T-helper 1 cell treated with Interleukin-12 subunit alpha and Interleukin-12 subunit beta and Interleukin-4 antibody, amounts not matched to agents 30 μg/mL and 1 μg/mL, for 36 hours (primary cell): ENCODE measurements around the gene MSANTD1.
"Not testable (repeated sequence)": the region's sequence is repeated elsewhere in the genome, so short reads cannot be mapped to it uniquely, and the experiment has no call there.

Experiments
- H3K27ac Mint-ChIP-seq: one replicate; pipeline ENCODE4 v1.8.0; 2021; ENCODE audit warnings: mild to moderate bottlenecking, mixed read lengths
- H3K27me3 Mint-ChIP-seq: one replicate; pipeline ENCODE4 v1.8.0; 2021; ENCODE audit warnings: low read depth, mixed read lengths
- H3K36me3 Mint-ChIP-seq: one replicate; pipeline ENCODE4 v1.8.0; 2021; ENCODE audit warnings: low read depth, mixed read lengths
- H3K4me1 Mint-ChIP-seq: one replicate; pipeline ENCODE4 v1.8.0; 2021; ENCODE audit warnings: low read depth, mixed read lengths
- H3K4me3 Mint-ChIP-seq: one replicate; pipeline ENCODE4 v1.8.0; 2021; ENCODE audit warnings: mild to moderate bottlenecking, moderate library complexity, mixed read lengths
- H3K9me3 Mint-ChIP-seq: one replicate; pipeline ENCODE4 v1.8.0; 2021; ENCODE audit warnings: mixed read lengths

The MSANTD1 gene

DNA sequence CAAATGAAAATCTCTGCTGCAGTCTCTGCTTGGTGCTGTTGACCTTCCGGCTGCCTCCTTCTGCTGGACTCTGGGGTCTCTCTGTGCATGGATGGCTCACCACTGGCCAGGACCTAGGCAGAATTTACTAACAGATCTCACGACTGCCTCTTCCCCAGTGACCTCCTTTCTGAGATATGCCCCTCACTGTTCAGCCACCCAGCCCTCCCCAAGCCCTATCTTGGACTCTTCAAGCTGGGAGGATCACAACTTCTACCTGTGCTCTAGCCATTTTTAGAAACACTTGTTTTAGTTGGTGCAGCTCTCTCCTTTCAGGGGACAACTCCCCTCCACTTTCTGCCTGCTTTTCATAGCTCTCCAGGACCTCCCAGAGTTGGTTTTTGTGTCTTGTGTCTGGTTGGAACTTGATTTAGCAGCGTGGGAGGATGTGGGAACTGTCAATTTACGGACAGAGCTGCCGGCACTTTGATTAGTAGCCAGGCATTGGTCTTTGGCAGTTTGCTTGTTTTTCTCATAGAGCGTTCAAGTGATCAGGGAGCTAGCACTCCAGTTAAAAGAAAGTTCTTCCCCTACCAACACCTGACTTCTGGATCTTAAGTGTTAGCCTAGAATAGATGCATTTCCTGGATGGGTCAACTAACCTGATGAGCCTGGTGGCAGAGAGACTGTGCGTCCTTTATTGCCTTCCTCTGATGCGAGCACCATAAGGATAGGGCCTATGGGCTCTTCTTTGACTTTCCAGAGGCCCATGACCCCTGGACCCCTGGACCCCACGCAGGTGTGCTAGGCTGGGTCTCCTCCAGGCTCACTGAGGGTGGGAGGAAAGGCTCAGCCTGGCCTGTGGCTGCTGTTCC, 50.4 kb downstream of the MSANTD1 start:
- Mint-ChIP-seq H3K4me3 (no peak overlapping the region), H3K27ac (no peak overlapping the region), H3K9me3 (no peaks in the 10 kb centered on the region), H3K4me1 (peaks cover 26% of the 10 kb centered on the region), H3K27me3 (peaks cover 67% of the 10 kb centered on the region), H3K36me3 (no peaks in the 10 kb centered on the region)

GRCh38 chr4:3299976-3300671, 51.2 kb downstream of the MSANTD1 start:
- H3K4me3 Mint-ChIP-seq: no peak overlapping the region
- H3K4me1 Mint-ChIP-seq: peaks cover 26% of the 10 kb centered on the region
- H3K27ac Mint-ChIP-seq: no peak overlapping the region
- no peaks in the 10 kb centered on the region for H3K9me3 Mint-ChIP-seq
- no peaks in the 10 kb centered on the region for H3K36me3 Mint-ChIP-seq
- peaks cover 62% of the 10 kb centered on the region for H3K27me3 Mint-ChIP-seq

- not testable (repeated sequence) for H3K9me3 Mint-ChIP-seq, H3K4me3 Mint-ChIP-seq, H3K27ac Mint-ChIP-seq, H3K36me3 Mint-ChIP-seq
- Mint-ChIP-seq H3K4me1 (peaks cover 27% of the 10 kb centered on the region), H3K27me3 (peaks cover 65% of the 10 kb centered on the region)
These were observed 51.9 kb downstream of the MSANTD1 start for GRCh38 chr4:3300882-3301281.

GRCh38 chr4:3301450-3302172, 52.7 kb downstream of the MSANTD1 start:
- Mint-ChIP-seq H3K4me1 (peaks cover 27% of the 10 kb centered on the region), H3K27me3 (peaks cover 61% of the 10 kb centered on the region), H3K36me3 (no peaks in the 10 kb centered on the region), H3K27ac (peak overlapping the region; percentile 24), H3K4me3 (peak overlapping the region; percentile 27), H3K9me3 (no peaks in the 10 kb centered on the region)

GRCh38 chr4:3302173-3302785, 53.3 kb downstream of the MSANTD1 start:
- Mint-ChIP-seq H3K27ac (peak overlapping the region; percentile 85), H3K27me3 (peaks cover 57% of the 10 kb centered on the region), H3K9me3 (no peaks in the 10 kb centered on the region), H3K4me3 (peak overlapping the region; percentile 73), H3K4me1 (peaks cover 27% of the 10 kb centered on the region), H3K36me3 (no peaks in the 10 kb centered on the region)

DNA sequence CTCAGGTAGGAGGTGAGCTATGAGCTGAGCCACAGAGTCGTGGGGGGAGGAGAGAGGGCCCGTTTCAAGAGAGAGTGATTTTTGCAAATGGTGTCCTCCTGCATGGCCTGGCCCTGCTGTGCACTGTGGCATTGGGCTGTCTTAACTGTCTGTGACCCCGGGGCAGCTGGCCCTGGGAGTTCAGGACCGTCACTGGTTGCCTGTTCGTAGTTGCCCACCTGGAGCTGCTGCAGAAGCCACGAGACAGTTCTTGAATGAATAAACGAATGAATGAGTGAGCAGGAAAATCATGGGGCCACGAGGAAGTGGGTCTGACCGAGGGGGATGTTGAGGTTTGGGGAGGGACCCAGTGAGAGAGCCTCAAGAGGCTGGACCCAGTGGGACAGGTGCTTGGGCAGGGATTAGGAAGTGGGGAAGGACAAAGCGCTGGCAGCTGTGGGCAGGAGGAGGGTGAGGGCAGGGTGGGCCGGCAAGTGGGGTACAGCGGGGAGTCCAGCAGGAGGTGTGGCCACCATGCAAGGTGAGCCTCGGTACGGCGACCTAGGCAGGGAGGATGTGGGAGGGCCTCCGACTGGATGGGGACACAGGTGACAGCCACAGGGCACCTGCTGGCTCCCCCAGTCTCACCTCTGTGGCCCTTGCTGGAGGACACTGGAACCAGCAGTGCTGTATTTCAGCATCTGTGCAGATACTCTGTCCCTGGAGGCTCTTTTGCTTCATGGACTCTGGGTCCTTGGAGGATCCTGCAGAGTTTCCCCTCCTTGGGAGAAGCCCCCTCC, 54.0 kb downstream of the MSANTD1 start:
- Mint-ChIP-seq H3K9me3 (no peaks in the 10 kb centered on the region), H3K36me3 (no peaks in the 10 kb centered on the region), H3K4me3 (peak overlapping the region; percentile 73), H3K4me1 (peaks cover 27% of the 10 kb centered on the region), H3K27me3 (peaks cover 50% of the 10 kb centered on the region), H3K27ac (peak overlapping the region; percentile 85)

GRCh38 chr4:3303565-3303824, 54.5 kb downstream of the MSANTD1 start:
- Mint-ChIP-seq H3K27me3 (peaks cover 48% of the 10 kb centered on the region), H3K36me3 (no peaks in the 10 kb centered on the region), H3K9me3 (no peaks in the 10 kb centered on the region), H3K4me3 (no peak overlapping the region), H3K4me1 (peaks cover 27% of the 10 kb centered on the region), H3K27ac (no peak overlapping the region)

DNA sequence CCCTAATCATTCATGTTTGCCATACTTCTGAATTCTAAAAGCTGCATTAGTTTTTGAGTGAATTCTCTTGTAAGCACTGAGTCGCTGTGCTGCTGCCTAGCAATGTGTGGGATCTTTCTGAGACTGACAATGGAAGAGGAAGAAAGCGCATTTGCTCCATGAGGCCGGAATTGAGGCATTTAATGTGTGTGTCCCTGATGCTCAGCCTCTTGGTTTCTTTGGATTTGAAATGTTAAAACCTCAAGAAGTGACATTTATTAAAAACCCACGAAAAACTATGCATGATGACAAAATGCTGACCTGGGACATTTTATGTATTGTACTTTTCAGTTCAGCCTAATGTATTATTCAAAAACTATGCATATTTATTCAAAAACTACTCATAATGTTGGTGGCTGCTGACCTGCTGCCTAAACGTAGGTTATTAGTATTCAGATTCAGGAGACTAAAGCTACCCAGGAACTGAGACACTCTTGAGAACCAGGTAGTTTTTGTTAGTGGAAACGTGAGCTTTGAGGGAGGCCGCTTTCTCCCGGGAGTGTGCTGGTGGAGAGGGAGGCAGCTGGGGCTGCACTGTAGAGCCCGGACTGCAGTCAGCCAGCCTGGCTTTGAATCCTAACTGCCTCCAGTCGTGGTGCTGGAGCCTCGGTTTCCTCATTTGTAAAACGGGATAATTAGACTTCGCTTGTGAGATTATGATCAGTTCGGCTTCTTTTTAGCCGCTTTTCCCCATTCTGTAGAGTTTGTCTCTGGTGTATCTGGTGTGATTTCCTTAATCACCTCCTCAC, 55.2 kb downstream of the MSANTD1 start:
- Mint-ChIP-seq H3K36me3 (no peaks in the 10 kb centered on the region), H3K4me1 (peaks cover 27% of the 10 kb centered on the region)

GRCh38 chr4:3304831-3305609, 56.1 kb downstream of the MSANTD1 start:
- Mint-ChIP-seq H3K4me3 (no peak overlapping the region), H3K4me1 (peaks cover 27% of the 10 kb centered on the region), H3K9me3 (no peaks in the 10 kb centered on the region), H3K36me3 (no peaks in the 10 kb centered on the region), H3K27ac (no peak overlapping the region), H3K27me3 (peaks cover 38% of the 10 kb centered on the region)

More for the DNA sequence above, 55.2 kb downstream of the MSANTD1 start:
- Mint-ChIP-seq H3K27ac (no peak overlapping the region), H3K4me3 (no peak overlapping the region), H3K27me3 (peaks cover 42% of the 10 kb centered on the region), H3K9me3 (no peaks in the 10 kb centered on the region)

DNA sequence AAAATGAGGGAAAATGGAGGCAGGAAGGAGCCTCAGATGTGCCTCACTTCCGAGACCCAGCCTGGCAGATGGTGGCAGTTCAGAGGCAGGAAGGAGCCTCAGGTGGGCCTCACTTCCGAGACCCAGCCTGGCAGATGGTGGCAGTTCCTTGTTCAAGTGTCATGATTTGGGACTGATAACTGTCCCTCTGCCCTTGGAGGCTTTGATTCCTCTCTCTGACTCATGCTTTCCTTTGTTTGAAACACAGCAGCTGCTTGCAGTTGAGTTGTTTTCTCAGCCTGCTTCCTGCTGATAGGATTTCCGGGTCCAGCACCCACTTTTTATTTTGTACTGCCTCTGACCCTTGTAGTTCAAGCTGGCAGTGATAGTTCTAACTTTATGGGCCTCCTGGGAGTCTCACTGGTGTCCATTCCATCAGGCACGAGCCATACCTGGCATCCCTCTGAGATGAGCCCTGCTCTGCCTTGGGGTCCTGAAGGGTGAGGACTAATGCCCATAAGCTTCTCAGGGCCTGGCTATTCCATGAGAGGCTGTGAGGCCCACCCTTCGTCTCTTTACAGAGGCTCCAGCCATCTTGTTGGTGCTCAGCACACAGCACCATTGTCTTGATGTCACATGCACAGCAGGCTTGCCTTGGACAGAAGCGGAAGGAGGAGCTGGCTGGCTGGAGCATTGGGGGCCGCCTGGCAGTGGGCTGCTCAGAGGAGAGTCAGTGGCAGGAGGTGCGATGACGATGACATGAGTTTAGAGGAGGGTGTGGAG, 56.8 kb downstream of the MSANTD1 start:
- H3K36me3 Mint-ChIP-seq: no peaks in the 10 kb centered on the region
- H3K27me3 Mint-ChIP-seq: peaks cover 38% of the 10 kb centered on the region
- H3K4me3 Mint-ChIP-seq: no peak overlapping the region
- no peak overlapping the region for H3K27ac Mint-ChIP-seq
- peaks cover 27% of the 10 kb centered on the region for H3K4me1 Mint-ChIP-seq
- H3K9me3 Mint-ChIP-seq: no peaks in the 10 kb centered on the region
